HEK293 (cell line): Measurements from ENCODE around the gene POMP.

Experiments used
- CTCF ChIA-PET: fragments of 350-600 bp; formaldehyde crosslinking; extraction: SDS; loops from one replicate; lab custom pipeline; 2021; ENCODE audit warnings: antibody characterized with exemption; lab: Yijun Ruan, JAX
- POLR2A ChIA-PET: fragments of 300-600 bp; formaldehyde crosslinking; extraction: SDS; loops from one replicate; lab custom pipeline; 2020; ENCODE audit warnings: antibody characterized with exemption, inconsistent platforms; lab: Yijun Ruan, JAX
- H3K27ac ChIP-seq: fragments of 200-500 bp; sonication (Bioruptor generic); 2 replicates; pipeline ENCODE4 v1.5.1; 2014; ENCODE audit warnings: low read depth, low read length, control low read depth, inconsistent platforms; ENCODE audit errors: extremely low read depth
- H3K36me3 ChIP-seq, 2 experiments: fragments of 200-500 bp in 1 of 2; sonication (Bioruptor generic) in 1 of 2; 1 replicate in 1 of 2; 2 replicates in 1 of 2; pipeline ENCODE4 v1.5.1; 2014 to 2017; ENCODE audit warnings: inconsistent platforms in 2 of 2, low read length in 2 of 2; ENCODE audit not compliant: control insufficient read depth in 2 of 2, insufficient read depth in 1 of 2
- H3K4me1 ChIP-seq: fragments of 200-500 bp; sonication (Bioruptor generic); 2 replicates; pipeline ENCODE4 v1.5.1; 2014; ENCODE audit warnings: mild to moderate bottlenecking, low read length, inconsistent platforms; ENCODE audit not compliant: control insufficient read depth, insufficient read depth
- H3K4me3 ChIP-seq: 2 replicates; pipeline ENCODE4 v1.5.1; 2011; ENCODE audit warnings: low read depth, mild to moderate bottlenecking, control low read depth, low read length, moderate library complexity
- H3K9me3 ChIP-seq: fragments of 200-500 bp; sonication (Bioruptor generic); 2 replicates; pipeline ENCODE4 v1.5.1; 2014; ENCODE audit warnings: low read depth, low read length, inconsistent platforms; ENCODE audit not compliant: control insufficient read depth, insufficient read depth
- BCL6B ChIP-seq: fragments of 450-650 bp; formaldehyde crosslinking; IDR thresholded peaks from 2 replicates; pipeline ENCODE4 v1.5.1; 2017; ENCODE audit warnings: missing biosample characterization, missing genetic modification characterization
- EGR2 ChIP-seq: fragments of 450-650 bp; formaldehyde crosslinking; IDR thresholded peaks from 2 replicates; pipeline ENCODE4 v1.5.1; 2016; ENCODE audit warnings: low read depth, missing biosample characterization, missing genetic modification characterization
- KLF10 ChIP-seq: fragments of 450-650 bp; IDR thresholded peaks from 2 replicates; pipeline ENCODE4 v1.5.1; 2018; ENCODE audit warnings: missing biosample characterization, mild to moderate bottlenecking, missing genetic modification characterization
- KLF8 ChIP-seq: fragments of 450-650 bp; formaldehyde crosslinking; IDR thresholded peaks from 2 replicates; pipeline ENCODE4 v1.5.1; 2016; ENCODE audit warnings: missing biosample characterization, missing genetic modification characterization
- KLF9 ChIP-seq: fragments of 450-650 bp; formaldehyde crosslinking; IDR thresholded peaks from 2 replicates; pipeline ENCODE4 v1.5.1; 2016; ENCODE audit warnings: missing biosample characterization, missing genetic modification characterization, low read depth
- OVOL3 ChIP-seq: fragments of 450-650 bp; formaldehyde crosslinking; IDR thresholded peaks from 2 replicates; pipeline ENCODE4 v1.5.1; 2016; ENCODE audit warnings: missing biosample characterization, missing genetic modification characterization
- PRDM10 ChIP-seq: fragments of 450-650 bp; formaldehyde crosslinking; IDR thresholded peaks from 2 replicates; pipeline ENCODE4 v1.5.1; 2016; ENCODE audit warnings: missing biosample characterization, missing genetic modification characterization
- PRDM6 ChIP-seq: fragments of 450-650 bp; formaldehyde crosslinking; IDR thresholded peaks from 2 replicates; pipeline ENCODE4 v1.5.1; 2017; ENCODE audit warnings: missing biosample characterization, missing genetic modification characterization
- RBAK ChIP-seq: fragments of 450-650 bp; formaldehyde crosslinking; IDR thresholded peaks from 2 replicates; pipeline ENCODE4 v1.5.1; 2016; ENCODE audit warnings: missing biosample characterization, missing genetic modification characterization
- ZEB2 ChIP-seq: fragments of 450-650 bp; formaldehyde crosslinking; IDR thresholded peaks from 2 replicates; pipeline ENCODE4 v1.5.1; 2016; ENCODE audit warnings: missing biosample characterization, missing genetic modification characterization
- ZFHX2 ChIP-seq: fragments of 450-650 bp; formaldehyde crosslinking; conservative IDR thresholded peaks from 2 replicates; pipeline ENCODE4 v1.5.1; 2016; ENCODE audit warnings: missing biosample characterization, missing genetic modification characterization
- ZNF132 ChIP-seq: fragments of 450-650 bp; formaldehyde crosslinking; IDR thresholded peaks from 2 replicates; pipeline ENCODE4 v1.5.1; 2017; ENCODE audit warnings: missing biosample characterization, missing genetic modification characterization, borderline replicate concordance
- ZNF169 ChIP-seq: fragments of 450-650 bp; formaldehyde crosslinking; IDR thresholded peaks from 2 replicates; pipeline ENCODE4 v1.5.1; 2016; ENCODE audit warnings: missing biosample characterization, missing genetic modification characterization
- ZNF292 ChIP-seq: fragments of 450-650 bp; formaldehyde crosslinking; IDR thresholded peaks from 2 replicates; pipeline ENCODE4 v1.5.1; 2016; ENCODE audit warnings: low read depth, missing biosample characterization, missing genetic modification characterization, borderline replicate concordance
- ZNF37A ChIP-seq: fragments of 450-650 bp; IDR thresholded peaks from 2 replicates; pipeline ENCODE4 v1.5.1; 2018; ENCODE audit warnings: missing biosample characterization, missing genetic modification characterization
- ZNF473 ChIP-seq: fragments of 450-650 bp; formaldehyde crosslinking; IDR thresholded peaks from 2 replicates; pipeline ENCODE4 v1.5.1; 2017; ENCODE audit warnings: missing biosample characterization, missing genetic modification characterization
- ZNF514 ChIP-seq: fragments of 450-650 bp; formaldehyde crosslinking; IDR thresholded peaks from 2 replicates; pipeline ENCODE4 v1.5.1; 2016; ENCODE audit warnings: missing biosample characterization, missing genetic modification characterization
- ZNF600 ChIP-seq: fragments of 450-650 bp; formaldehyde crosslinking; IDR thresholded peaks from 2 replicates; pipeline ENCODE4 v1.5.1; 2016; ENCODE audit warnings: missing biosample characterization, missing genetic modification characterization
- ZNF623 ChIP-seq: fragments of 450-650 bp; formaldehyde crosslinking; IDR thresholded peaks from 2 replicates; pipeline ENCODE4 v1.5.1; 2016; ENCODE audit warnings: missing biosample characterization, missing genetic modification characterization
- ZNF664 ChIP-seq: fragments of 450-650 bp; formaldehyde crosslinking; IDR thresholded peaks from 2 replicates; pipeline ENCODE4 v1.5.1; 2016; ENCODE audit warnings: missing biosample characterization, missing genetic modification characterization
- ZSCAN18 ChIP-seq: fragments of 450-650 bp; formaldehyde crosslinking; IDR thresholded peaks from 2 replicates; pipeline ENCODE4 v1.5.1; 2016; ENCODE audit warnings: missing biosample characterization, missing genetic modification characterization
- ZSCAN4 ChIP-seq: fragments of 450-650 bp; formaldehyde crosslinking; IDR thresholded peaks from 2 replicates; pipeline ENCODE4 v1.5.1; 2017; ENCODE audit warnings: missing biosample characterization, missing genetic modification characterization

The POMP gene

GRCh38 chr13:28628241-28628640, 30.7 kb upstream of the POMP start (continued):
- no peak for TF ChIP-seq ZNF514 (tag by site-specific recombination)

- TF ChIP-seq ZFHX2 (tag by site-specific recombination) (peak; percentile 57), ZNF37A (tag by site-specific recombination) (no peak), ZNF664 (tag by site-specific recombination) (no peak), ZNF623 (tag by site-specific recombination) (no peak), ZSCAN18 (no peak), ZNF169 (tag by site-specific recombination) (no peak), KLF10 (no peak), KLF8 (no peak), ZNF600 (no peak), OVOL3 (tag by site-specific recombination) (no peak), EGR2 (tag by site-specific recombination) (0 out of 2 replicates have a peak, but pooled peaks have one; percentile 28)
- CTCF ChIA-PET: no interaction called here
Measured at GRCh38 chr13:28630869-28631268, 28.1 kb upstream of the POMP start.

GRCh38 chr13:28631801-28632200, 27.1 kb upstream of the POMP start:
- CTCF ChIA-PET: no interaction called here
- Histone ChIP-seq H3K4me3 (no peak overlapping the region), H3K4me1 (no peaks in the 10 kb centered on the region), H3K9me3 (no peaks in the 10 kb centered on the region), H3K36me3 (no peaks in the 10 kb centered on the region), H3K27ac (no peak overlapping the region)
- TF ChIP-seq ZSCAN4 (tag by site-specific recombination): no peak
- no peak for TF ChIP-seq ZNF132 (tag by site-specific recombination)
- no peak for TF ChIP-seq PRDM6 (tag by site-specific recombination)
- no peak for TF ChIP-seq ZNF292 (tag by site-specific recombination)
- POLR2A ChIA-PET: no interaction called here

More at GRCh38 chr13:28630869-28631268, 28.1 kb upstream of the POMP start:
- no peaks in the 10 kb centered on the region for H3K9me3 ChIP-seq
- H3K4me3 ChIP-seq: no peak overlapping the region
- no peaks in the 10 kb centered on the region for H3K4me1 ChIP-seq
- H3K36me3 ChIP-seq: no peaks in the 10 kb centered on the region
- POLR2A ChIA-PET: no interaction called here
- no peak overlapping the region for H3K27ac ChIP-seq

- ChIA-PET CTCF (interaction anchor here (0.7 to 1.5 kb wide), 11 partner anchors 9 to 324 kb away, joined by 3 to 9 read pairs (median 3); no protein-coding TSS in a partner anchor), POLR2A (no interaction called here)
- H3K4me1 ChIP-seq: no peaks in the 10 kb centered on the region
- H3K36me3 ChIP-seq: no peaks in the 10 kb centered on the region
- H3K9me3 ChIP-seq: no peaks in the 10 kb centered on the region
- H3K4me3 ChIP-seq: no peak overlapping the region
- no peak overlapping the region for H3K27ac ChIP-seq
- TF ChIP-seq RBAK (tag by site-specific recombination) (no peak), ZEB2 (tag by site-specific recombination) (no peak), BCL6B (tag by site-specific recombination) (no peak), PRDM10 (tag by site-specific recombination) (no peak), ZNF473 (tag by site-specific recombination) (no peak), KLF9 (no peak)
Measured at GRCh38 chr13:28636069-28636468, 22.9 kb upstream of the POMP start.
